Aortic smooth muscle cell (primary cell): Measurements from ENCODE around the gene UCMA. TPM values are rescaled to one million over a fixed set of nuclear protein-coding genes. Genes with fewer than 3 reads are reported as not detected.

Experiments used
- total RNA-seq: library from RNA; depleted of rRNA; stranded (reverse); fragments of >200 nt; gene quantifications from 2 replicates; pipeline ENCODE4 v1.2.3, GENCODE V29; 2014

Gene UCMA
- total RNA-seq: not detected in 2 replicates

GRCh38 chr10:13234172-13234571, at the start of gene UCMA:
Gene UCMA (minus strand): TSS chr10:13234374. CDS start chr10:13234258, 116 bp downstream.

Other genes starting within 250 kb of the UCMA start
- gene CCDC3, start 232.7 kb downstream of the UCMA start, total RNA-seq: 7.5 and 21.1 TPM in 2 replicates
- 125 and 160 TPM in 2 replicates for gene OPTN, start 134.2 kb downstream of the UCMA start, total RNA-seq
- 5.2 and 14.3 TPM in 2 replicates for gene MCM10, start 72.8 kb downstream of the UCMA start, total RNA-seq
- 22.2 and 28.8 TPM in 2 replicates for gene PHYH, start 65.7 kb upstream of the UCMA start, total RNA-seq
- 27.9 and 43.1 TPM in 2 replicates for gene SEPHS1, start 113.9 kb upstream of the UCMA start, total RNA-seq